HepG2 (cell line): ENCODE measurements around the gene ARL16. TPM values are rescaled to one million over a fixed set of nuclear protein-coding genes. Genes with fewer than 3 reads are reported as not detected.
A peak's percentile ranks its signal among the peaks of the same experiment; 100 is the strongest.

Source experiments
- CAMTA2 ChIP-seq: sonication (generic); formaldehyde crosslinking; IDR thresholded peaks from 2 replicates; pipeline ENCODE4 v1.4.0; 2020; ENCODE audit warnings: mild to moderate bottlenecking, missing genetic modification reagents, borderline replicate concordance
- FOXC1 ChIP-seq: sonication (generic); formaldehyde crosslinking; IDR thresholded peaks from 2 replicates; pipeline ENCODE4 v1.8.0; 2022; ENCODE audit warnings: mild to moderate bottlenecking, missing genetic modification reagents, borderline replicate concordance
- NAIF1 ChIP-seq: sonication (generic); formaldehyde crosslinking; IDR thresholded peaks from 2 replicates; pipeline ENCODE4 v1.5.0; 2020; ENCODE audit warnings: mild to moderate bottlenecking, missing genetic modification reagents, borderline replicate concordance
- NCOA1 ChIP-seq: sonication (generic); formaldehyde crosslinking; IDR thresholded peaks from 2 replicates; pipeline ENCODE4 v1.9.0; 2021; ENCODE audit warnings: missing genetic modification reagents
- NR0B2 ChIP-seq: sonication (generic); formaldehyde crosslinking; IDR thresholded peaks from 2 replicates; pipeline ENCODE4 v1.4.0; 2020; ENCODE audit warnings: mild to moderate bottlenecking, missing genetic modification reagents
- SSRP1 ChIP-seq: IDR thresholded peaks from 2 replicates; pipeline ENCODE4 v1.6.1; 2016; ENCODE audit warnings: control low read depth
- TAF1 ChIP-seq: sonication (generic); formaldehyde crosslinking; IDR thresholded peaks from 2 replicates; pipeline ENCODE4 v1.4.0; 2020; ENCODE audit warnings: missing genetic modification reagents
- ZBTB25 ChIP-seq: IDR thresholded peaks from 2 replicates; pipeline ENCODE4 v1.6.1; 2018; ENCODE audit warnings: missing genetic modification reagents
- ZBTB39 ChIP-seq: sonication (generic); formaldehyde crosslinking; IDR thresholded peaks from 2 replicates; pipeline ENCODE4 v1.5.0; 2020; ENCODE audit warnings: missing genetic modification reagents
- ZNF121 ChIP-seq: sonication (generic); formaldehyde crosslinking; IDR thresholded peaks from 2 replicates; pipeline ENCODE4 v1.5.0; 2020; ENCODE audit warnings: mild to moderate bottlenecking, missing genetic modification reagents
- ZNF30 ChIP-seq: sonication (generic); formaldehyde crosslinking; IDR thresholded peaks from 2 replicates; pipeline ENCODE4 v1.5.0; 2020; ENCODE audit warnings: mild to moderate bottlenecking, missing genetic modification reagents
- ZNF615 ChIP-seq: sonication (generic); formaldehyde crosslinking; IDR thresholded peaks from 2 replicates; pipeline ENCODE4 v1.5.0; 2020; ENCODE audit warnings: mild to moderate bottlenecking, missing genetic modification reagents, borderline replicate concordance
- ZNF670 ChIP-seq: sonication (generic); formaldehyde crosslinking; IDR thresholded peaks from 2 replicates; pipeline ENCODE4 v1.8.0; 2022; ENCODE audit warnings: mild to moderate bottlenecking, missing genetic modification reagents, borderline replicate concordance
- ZNF691 ChIP-seq: sonication (generic); formaldehyde crosslinking; IDR thresholded peaks from 2 replicates; pipeline ENCODE4 v1.4.0; 2020; ENCODE audit warnings: missing genetic modification reagents, low read depth, mild to moderate bottlenecking, borderline replicate concordance
- ZNF746 ChIP-seq: sonication (generic); formaldehyde crosslinking; IDR thresholded peaks from 2 replicates; pipeline ENCODE4 v1.8.0; 2022; ENCODE audit warnings: mild to moderate bottlenecking, missing genetic modification reagents
- ZNF75D ChIP-seq: sonication (generic); formaldehyde crosslinking; IDR thresholded peaks from 2 replicates; pipeline ENCODE4 v1.8.1; 2023; ENCODE audit warnings: missing genetic modification reagents, mild to moderate bottlenecking, borderline replicate concordance
- ZNF83 ChIP-seq: sonication (generic); formaldehyde crosslinking; IDR thresholded peaks from 2 replicates; pipeline ENCODE4 v1.4.0; 2020; ENCODE audit warnings: missing genetic modification reagents, mild to moderate bottlenecking, borderline replicate concordance
- polyA plus RNA-seq, 8 experiments: library from polyadenylated mRNA; depleted of rRNA in 3 of 8; stranded (reverse) in 7 of 8; unstranded in 1 of 8; fragments of >200 nt; fragmentation: Illumina TruSeq in 4 of 8; extraction: Trizol in 4 of 8; gene quantifications; 2 replicates each; pipeline versions ENCODE4 v1.2.1 to v1.2.3, GENCODE V29; 2011 to 2016; ENCODE audit warnings: low read depth in 4 of 8, missing spikeins in 1 of 8, mixed read lengths in 1 of 8; ENCODE audit not compliant: insufficient read depth in 1 of 8
- total RNA-seq, 5 experiments: library from RNA; depleted of rRNA; stranded (reverse); fragments of >200 nt; fragmentation: Illumina TruSeq; extraction: Trizol; gene quantifications; 2 replicates each; pipeline ENCODE4 v1.2.3, GENCODE V29; 2016; ENCODE audit warnings: low read depth in 1 of 5

ARL16 gene
- total and polyA plus RNA-seq, 2 of the 13 experiments (the other 11 are each of a cell fraction or from before 2014, with no cell fraction given) = 20.8 to 30.8 TPM

GRCh38 chr17:81666092-81666341 is 17.6 kb downstream of the ARL16 start (continued):
- TF ChIP-seq ZNF691 (CRISPR knock-in tag) (peak; percentile 2; the same call in 1 of the 2 replicates), ZBTB25 (no peak), ZNF670 (CRISPR knock-in tag) (no peak), ZNF83 (CRISPR knock-in tag) (no peak), ZNF615 (CRISPR knock-in tag) (0 out of 2 replicates have a peak, but pooled peaks have one; percentile 75), FOXC1 (CRISPR knock-in tag) (peak; percentile 20; the same call in 1 of the 2 replicates), ZNF30 (CRISPR knock-in tag) (peak; percentile 41; the same call in 1 of the 2 replicates), ZNF121 (CRISPR knock-in tag) (0 out of 2 replicates have a peak, but pooled peaks have one; percentile 46), SSRP1 (CRISPR knock-in tag) (peak; percentile 59; the same call in 1 of the 2 replicates), TAF1 (CRISPR knock-in tag) (no peak), ZNF75D (CRISPR knock-in tag) (0 out of 2 replicates have a peak, but pooled peaks have one; percentile 16), ZNF746 (CRISPR knock-in tag) (0 out of 2 replicates have a peak, but pooled peaks have one; percentile 16), CAMTA2 (CRISPR knock-in tag) (0 out of 2 replicates have a peak, but pooled peaks have one; percentile 17), ZBTB39 (CRISPR knock-in tag) (0 out of 2 replicates have a peak, but pooled peaks have one; percentile 31), NAIF1 (CRISPR knock-in tag) (peak; percentile 67; the same call in 1 of the 2 replicates), NCOA1 (CRISPR knock-in tag) (no peak), NR0B2 (CRISPR knock-in tag) (no peak)
- TF ChIP-seq, all 625 proteins: peak for 31
